ENCODE data around the gene R3HDM4.

GRCh38 chr19:855142-855541 is 57.9 kb downstream of the R3HDM4 start:
- TF ChIP-seq CTCF (IDR thresholded peaks at IDR 0.05): no peak
- no peak for TF ChIP-seq POLR2A (IDR thresholded peaks at IDR 0.05)
